GM18519 (cell line): ENCODE measurements around the gene PLPPR4.
"Not testable (repeated sequence)": the region's sequence is repeated elsewhere in the genome, so short reads cannot be mapped to it uniquely, and the experiment has no call there.

Experiments
- ATAC-seq: cut with Tn5 transposase; IDR thresholded peaks from one replicate; pipeline ENCODE4 v1.9.1; 2021; ENCODE audit warnings: mild to moderate bottlenecking, moderate library complexity; ENCODE audit not compliant: unreplicated experiment, low FRiP score

Gene PLPPR4

DNA sequence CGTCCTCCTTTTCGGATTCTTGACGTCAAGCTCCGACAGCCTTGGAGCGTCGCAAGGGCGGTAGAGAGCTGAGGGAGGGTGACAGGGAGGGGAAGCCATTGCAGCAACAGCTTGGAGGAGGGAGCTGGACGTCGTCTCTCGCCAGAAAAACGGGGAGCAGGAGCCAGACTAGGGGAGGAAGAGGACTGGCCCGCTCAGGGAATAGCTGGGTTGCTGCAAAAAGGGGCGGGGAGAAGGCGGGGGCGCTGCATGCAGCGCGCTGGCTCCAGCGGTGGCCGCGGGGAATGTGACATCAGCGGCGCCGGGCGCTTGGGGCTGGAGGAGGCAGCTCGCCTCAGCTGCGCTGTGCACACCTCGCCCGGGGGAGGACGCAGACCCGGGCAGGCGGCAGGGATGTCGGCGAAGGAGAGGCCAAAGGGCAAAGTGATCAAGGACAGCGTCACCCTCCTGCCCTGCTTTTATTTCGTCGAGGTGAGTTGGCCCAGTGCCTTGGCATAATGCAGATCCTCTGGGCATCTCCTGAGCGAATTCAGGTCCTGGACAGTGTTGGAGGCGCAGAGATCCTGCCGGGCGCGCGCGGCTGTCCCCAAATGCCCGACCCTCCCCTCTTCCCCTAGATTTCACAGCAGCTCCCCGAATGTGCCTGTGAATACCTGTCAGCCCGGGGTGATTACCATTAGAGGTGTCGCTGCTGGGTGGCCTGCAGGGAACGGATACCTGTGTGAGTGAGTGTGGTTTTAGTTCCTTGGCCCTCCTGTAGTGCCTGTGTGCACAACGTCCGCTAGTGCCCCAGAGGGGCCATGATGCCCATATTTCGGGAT, at the start of gene PLPPR4:
PLPPR4 (plus strand) TSS at position 292 of the 821 bp plus-strand sequence; CDS start at position 394, 102 bp downstream.
- no peak for ATAC-seq

- no peak for ATAC-seq
Measured at GRCh38 chr1:99216956-99217355, 47.3 kb upstream of the PLPPR4 start.

DNA sequence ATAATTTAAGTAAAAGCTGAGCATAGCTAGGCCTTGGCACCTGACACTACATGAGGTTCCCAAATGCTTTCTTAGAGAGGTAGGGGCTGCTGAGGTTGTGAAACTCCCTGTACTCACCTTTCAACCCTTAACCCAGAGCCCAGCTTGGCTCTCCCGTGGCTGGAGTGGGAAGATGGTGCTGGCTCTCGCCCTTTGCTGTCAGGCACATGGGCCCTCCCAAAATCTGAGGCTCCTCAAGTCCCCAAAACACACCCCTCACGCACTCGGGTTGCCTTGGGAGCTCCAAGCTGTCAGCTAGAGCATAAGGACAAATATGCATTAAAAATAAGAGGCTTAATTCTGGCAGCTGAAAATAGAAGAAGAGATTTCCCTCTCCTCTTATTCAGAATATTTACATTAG, 46.7 kb upstream of the PLPPR4 start:
- no peak for ATAC-seq

GRCh38 chr1:99218572-99218971, 45.7 kb upstream of the PLPPR4 start:
- peak; percentile 9 for ATAC-seq

- peak; percentile 99 for ATAC-seq
Measured at GRCh38 chr1:99218999-99219398, 45.3 kb upstream of the PLPPR4 start.

GRCh38 chr1:99227056-99227897, 37.0 kb upstream of the PLPPR4 start:
- ATAC-seq = no peak

GRCh38 chr1:99228153-99228552, 36.1 kb upstream of the PLPPR4 start:
- peak; percentile 92 for ATAC-seq

- ATAC-seq = no peak
Measured at GRCh38 chr1:99229122-99229521, 35.2 kb upstream of the PLPPR4 start.

- ATAC-seq = no peak
Measured at GRCh38 chr1:99230695-99231094, 33.6 kb upstream of the PLPPR4 start.

GRCh38 chr1:99232172-99232571, 32.1 kb upstream of the PLPPR4 start:
- ATAC-seq = no peak

DNA sequence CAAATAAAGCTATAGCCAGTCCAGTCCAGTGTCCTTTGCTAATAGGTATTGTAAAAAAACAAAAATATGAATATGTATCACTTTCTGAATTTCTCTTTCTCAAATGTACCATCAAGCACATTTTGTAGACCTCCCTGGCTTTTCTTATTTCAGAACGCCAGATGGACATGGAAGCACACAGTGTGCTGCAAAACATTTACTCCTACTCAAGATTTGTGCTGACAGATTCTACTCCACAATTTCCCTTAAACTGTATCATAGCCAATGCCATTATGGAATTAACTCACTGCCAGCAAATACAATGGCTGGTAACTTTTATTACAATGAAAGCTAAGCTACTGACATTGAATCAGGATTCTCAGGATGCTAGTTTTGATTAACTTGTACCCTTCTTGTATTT, 30.8 kb upstream of the PLPPR4 start:
- ATAC-seq = no peak

DNA sequence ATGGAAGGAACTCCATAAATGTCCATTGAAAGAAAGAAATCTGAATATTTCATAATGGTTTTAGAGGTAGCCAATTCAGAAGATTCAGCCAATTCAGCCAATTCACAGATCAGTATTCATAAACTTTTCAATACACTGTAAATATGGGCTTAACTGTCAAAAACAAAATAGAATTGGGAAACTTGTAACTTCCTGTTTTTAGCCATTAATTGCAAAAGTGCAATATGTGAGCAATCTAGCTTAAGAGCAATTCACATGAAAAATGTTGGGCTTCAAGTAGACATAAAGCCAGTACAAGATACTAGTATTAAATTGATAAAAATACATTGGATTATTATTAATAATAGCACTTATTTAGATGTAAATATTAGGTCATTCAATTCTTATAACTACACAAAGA, 27.5 kb upstream of the PLPPR4 start:
- ATAC-seq = no peak

GRCh38 chr1:99239690-99240089, 24.6 kb upstream of the PLPPR4 start:
- ATAC-seq = no peak

- no peak for ATAC-seq
Measured at GRCh38 chr1:99240621-99241020, 23.7 kb upstream of the PLPPR4 start.

GRCh38 chr1:99246152-99246551, 18.1 kb upstream of the PLPPR4 start:
- ATAC-seq = no peak

DNA sequence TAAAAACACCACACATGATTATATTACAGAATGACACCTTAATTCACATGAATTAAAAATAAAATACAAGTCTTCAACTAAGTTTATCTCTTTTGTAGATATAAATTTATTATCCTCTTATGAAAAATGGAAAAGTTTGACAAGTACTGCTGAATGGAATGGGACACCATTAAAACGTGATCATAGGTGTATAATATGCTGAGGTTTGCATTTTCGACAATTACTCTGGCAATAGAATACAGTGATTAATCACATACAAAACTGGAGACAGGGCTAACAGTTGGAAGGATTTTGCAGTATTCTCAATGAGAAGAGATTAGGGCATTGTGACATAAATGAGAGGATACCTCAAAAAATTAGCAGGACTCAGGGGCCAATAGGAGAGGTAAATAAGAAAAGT, 17.1 kb upstream of the PLPPR4 start:
- no peak for ATAC-seq

GRCh38 chr1:99250728-99251127, 13.6 kb upstream of the PLPPR4 start:
- no peak for ATAC-seq

DNA sequence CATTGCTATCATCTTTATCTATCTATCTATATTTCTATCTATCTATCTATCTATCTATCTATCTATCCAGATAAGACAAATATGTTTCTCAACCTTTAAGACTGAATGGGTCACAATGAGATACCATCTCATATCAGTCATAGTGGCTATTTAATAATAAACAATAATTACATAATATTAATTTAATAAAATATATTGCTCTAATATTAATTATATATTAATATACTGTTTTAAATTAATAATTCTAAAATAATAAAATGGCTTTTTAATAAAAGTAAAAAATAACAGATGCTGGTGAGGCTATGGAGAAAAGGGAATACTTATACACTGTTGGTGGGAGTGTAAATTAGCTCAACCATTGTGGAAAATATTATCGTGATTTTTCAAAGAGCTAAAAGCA, 13.0 kb upstream of the PLPPR4 start:
- ATAC-seq = no peak

DNA sequence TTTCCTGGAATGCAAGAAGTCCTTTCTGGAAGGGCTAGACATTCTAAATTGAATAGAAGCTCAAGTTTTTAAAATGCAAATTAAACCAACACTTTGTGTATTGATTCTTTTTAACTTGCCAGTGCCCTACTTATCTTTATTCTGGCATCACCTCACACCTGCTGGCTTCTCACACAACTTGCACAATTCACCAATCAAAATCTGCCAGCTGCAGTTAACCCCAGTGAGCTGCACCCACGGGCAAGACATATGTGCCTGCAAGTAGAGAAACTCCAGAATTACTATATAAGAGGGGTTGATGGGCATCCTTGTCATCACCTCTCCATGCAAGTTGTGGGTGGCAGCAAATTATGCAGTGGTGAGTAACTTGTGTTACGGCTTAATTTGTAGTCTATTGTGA, 11.7 kb upstream of the PLPPR4 start:
- no peak for ATAC-seq

- ATAC-seq = not testable (repeated sequence)
Measured at GRCh38 chr1:99260402-99260801, 3.9 kb upstream of the PLPPR4 start.

DNA sequence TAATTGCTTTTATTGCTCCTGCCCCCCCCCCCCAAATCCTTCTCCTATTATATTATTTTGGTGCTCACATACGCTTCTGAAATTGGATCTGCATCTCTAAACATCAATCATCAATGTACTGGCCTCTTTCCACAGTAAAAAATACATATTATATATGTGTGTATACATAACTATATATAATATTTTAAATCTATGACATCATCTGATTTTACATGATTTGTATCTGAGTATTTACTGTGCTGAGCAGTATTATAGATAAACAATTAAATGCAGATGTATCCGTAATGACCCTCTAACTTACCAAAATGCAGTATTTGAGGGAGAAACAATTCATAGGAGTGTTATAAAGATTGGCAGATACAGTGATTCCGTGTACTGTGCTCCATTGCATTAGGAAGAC, 832 bp downstream of the PLPPR4 start:
- ATAC-seq = no peak

DNA sequence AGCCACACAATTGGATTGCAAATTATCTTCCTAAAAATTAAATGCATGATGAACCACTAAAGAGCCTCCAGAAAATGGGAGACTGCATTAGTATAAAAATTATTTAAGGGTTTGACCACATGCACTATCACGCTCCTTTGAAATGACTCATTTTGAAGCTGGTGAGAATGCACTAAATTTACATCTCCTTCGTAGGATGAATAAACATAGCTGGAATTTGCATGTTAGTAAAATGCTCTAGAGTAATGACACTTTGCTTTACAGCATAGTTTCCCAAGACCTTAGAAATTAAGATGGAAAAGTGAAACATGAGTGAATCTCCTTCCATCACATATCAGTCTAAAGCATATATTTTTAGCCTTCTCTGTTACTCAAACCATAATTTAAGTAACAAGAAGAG, 2.4 kb downstream of the PLPPR4 start:
- no peak for ATAC-seq
